Ovary (tissue), 9 donors: ENCODE data around the gene FFAR4. TPM values are rescaled to one million over a fixed set of nuclear protein-coding genes. Genes with fewer than 3 reads are reported as not detected.

Experiments
- DNase-seq, 5 donors: peaks; one replicate each; pipeline ENCODE4 v3.0.0-alpha.2; 2019 to 2020
- H3K27ac ChIP-seq, 2 donors: fragments of 200-600 bp; one replicate each; pipeline versions ENCODE4 v1.5.1 to v1.8.0; 2019 to 2022
- H3K27me3 ChIP-seq: fragments of 200-600 bp; one replicate; pipeline ENCODE4 v1.8.0; 2022
- H3K36me3 ChIP-seq: fragments of 200-600 bp; sonication (generic); one replicate; pipeline ENCODE4 v1.5.1; 2019
- H3K4me1 ChIP-seq: one replicate; pipeline ENCODE4 v1.8.1; 2013; ENCODE audit warnings: mild to moderate bottlenecking, moderate library complexity; ENCODE audit not compliant: insufficient read depth
- H3K4me3 ChIP-seq: fragments of 200-600 bp; sonication (generic); one replicate; pipeline ENCODE4 v1.5.1; 2017
- H3K9me3 ChIP-seq, 2 donors: fragments of 200-600 bp in 1 of 2; sonication (generic) in 1 of 2; one replicate each; pipeline versions ENCODE4 v1.5.1 to v1.8.1; 2013 to 2019; ENCODE audit warnings: mild to moderate bottlenecking in 1 of 2, moderate library complexity in 1 of 2
- CTCF ChIP-seq, 3 donors: fragments of 450-650 bp in 2 of 3; fragments of 200-600 bp in 1 of 3; IDR thresholded peaks; one replicate each; pipeline versions ENCODE4 v1.5.1 to v1.8.0; 2016 to 2022; ENCODE audit warnings: antibody characterized with exemption in 3 of 3, mild to moderate bottlenecking in 1 of 3
- EP300 ChIP-seq: sonication (generic); formaldehyde crosslinking; IDR thresholded peaks from one replicate; pipeline ENCODE4 v1.6.1; 2017; ENCODE audit warnings: antibody characterized with exemption
- POLR2A ChIP-seq: fragments of 450-650 bp; IDR thresholded peaks from one replicate; pipeline ENCODE4 v1.6.1; 2017; ENCODE audit warnings: antibody characterized with exemption, mild to moderate bottlenecking, moderate library complexity
- WGBS, 3 donors: extraction: QIAGEN DNeasy Blood & Tissue Kit in 1 of 3; methylation state at CpG; one replicate each; pipeline versions ENCODE4 v1.1.5 to v1.1.7; 2013 to 2017; 5-methylcytosine and 5-hydroxymethylcytosine counted together
- intact Hi-C, 4 donors: fragments of 100-400 bp; cut with DNase I; formaldehyde crosslinking; loops; one replicate each; pipeline versions ENCODE4 v1.11.0 to v1.15.1; 2022 to 2023
- polyA plus RNA-seq, 2 donors: library from polyadenylated mRNA; stranded (reverse); fragments of 200-250 nt in 1 of 2; fragments of 350-450 nt in 1 of 2; fragmentation: Illumina TruSeq in 1 of 2; extraction: RNeasy Lipid Tissue Mini Kit (QIAGEN cat#74804) in 1 of 2; gene quantifications; one replicate each; pipeline ENCODE4 v1.2.3, GENCODE V29; 2013 to 2014
- total RNA-seq, 7 donors: library from RNA; depleted of rRNA in 2 of 7; stranded (reverse); fragments of >200 nt in 2 of 7; fragmentation: NEBNext Ultra II Directional in 3 of 7; extraction: Animal tissue kit (Norgen Biotek cat#: 25700) in 3 of 7; gene quantifications; one replicate each; pipeline versions ENCODE4 v1.1.0 to v1.2.4, GENCODE V29; 2016 to 2023
- donor health status: DM: no; HTN: no; CAD: no; lungs with moderate emphysema.
- donor health status: DM: no; HTN: no; CAD: no.
- donor health status: Bipolar disorder and iron deficiency.
- donor health status: DM: yes; HTN: yes; CAD: no.
- donor health status: DM: no; HTN: no; CAD: no.
- donor health status: DM: yes; HTN: yes; CAD: no.

The FFAR4 gene
- total and polyA plus RNA-seq, 9 donors, result 0.07 to 3.7 (median 0.28) TPM; not detected in 4

GRCh38 chr10:93554760-93555432 is 11.6 kb upstream of the FFAR4 start:
- no peaks in the 10 kb centered on the region for H3K36me3 ChIP-seq
- H3K27me3 ChIP-seq, result no peaks in the 10 kb centered on the region
- no peak overlapping the region for H3K27ac ChIP-seq
- no peak for TF ChIP-seq POLR2A
- TF ChIP-seq EP300, result no peak
- TF ChIP-seq CTCF (IDR thresholded peaks at IDR 0.05), result no peak
- DNase-seq, result peak in 4 of 5 donors; percentile 15 to 59 (median 36)
- H3K4me1 ChIP-seq, result no peaks in the 10 kb centered on the region
- no peak overlapping the region for H3K4me3 ChIP-seq
- WGBS, 3 donors, result 43 to 49% (median 48%) methylated on average over 14 of the region's 14 CpGs
- H3K9me3 ChIP-seq, result peaks cover 0 to 4% of the 10 kb centered on the region in 2 donors
- intact Hi-C loops, result no loop called here

- no peaks in the 10 kb centered on the region for H3K4me1 ChIP-seq
- H3K27ac ChIP-seq, result no peak overlapping the region
- intact Hi-C loops, result no loop called here
- TF ChIP-seq CTCF (IDR thresholded peaks at IDR 0.05), result no peak
- no peak for TF ChIP-seq POLR2A
- no peak for TF ChIP-seq EP300
- H3K36me3 ChIP-seq, result no peaks in the 10 kb centered on the region
- no peak overlapping the region for H3K4me3 ChIP-seq
- no peak for DNase-seq
- H3K9me3 ChIP-seq, result peaks cover 0 to 5% of the 10 kb centered on the region in 2 donors
- no peaks in the 10 kb centered on the region for H3K27me3 ChIP-seq
- 89 to 91% (median 91%) methylated on average over 9 of the region's 9 CpGs for WGBS, 3 donors
Measured at GRCh38 chr10:93559490-93559889, 7.0 kb upstream of the FFAR4 start.

- Histone ChIP-seq H3K4me1 (no peaks in the 10 kb centered on the region), H3K27ac (no peak overlapping the region), H3K9me3 (peaks cover 0 to 5% of the 10 kb centered on the region in 2 donors), H3K27me3 (no peaks in the 10 kb centered on the region), H3K4me3 (no peak overlapping the region), H3K36me3 (no peaks in the 10 kb centered on the region)
- intact Hi-C loops, result no loop called here
- 80 to 94% (median 94%) methylated on average over 6 of the region's 6 CpGs for WGBS, 3 donors
- no peak for DNase-seq
- TF ChIP-seq EP300 (no peak), CTCF (IDR thresholded peaks at IDR 0.05) (no peak), POLR2A (no peak)
Measured at GRCh38 chr10:93560541-93560940, 5.9 kb upstream of the FFAR4 start.

GRCh38 chr10:93565446-93565845 is 1.0 kb upstream of the FFAR4 start:
- DNase-seq, result no peak
- 69 to 73% (median 73%) methylated on average over 3 of the region's 3 CpGs for WGBS, 3 donors
- Histone ChIP-seq H3K4me1 (no peaks in the 10 kb centered on the region), H3K27me3 (no peaks in the 10 kb centered on the region), H3K4me3 (no peak overlapping the region), H3K9me3 (no peaks in the 10 kb centered on the region), H3K27ac (no peak overlapping the region), H3K36me3 (no peaks in the 10 kb centered on the region)
- TF ChIP-seq CTCF (IDR thresholded peaks at IDR 0.05) (no peak), POLR2A (no peak), EP300 (no peak)
- intact Hi-C loops, result no loop called here
